Esophagus muscularis mucosa (tissue), 4 donors: Measurements from ENCODE around the gene ASPSCR1. TPM values are rescaled to one million over a fixed set of nuclear protein-coding genes. Genes with fewer than 3 reads are reported as not detected.

Experiments used
- DNase-seq: peaks from one replicate; pipeline ENCODE4 v3.0.0-alpha.2; 2017; ENCODE audit errors: extremely low spot score
- H3K27ac ChIP-seq, 4 donors: fragments of 200-600 bp; sonication (generic); replicated peaks in 1 of 4; 1 replicate in 3 of 4; 2 replicates in 1 of 4; pipeline ENCODE4 v1.5.1; 2016 to 2019; ENCODE audit warnings: mild to moderate bottlenecking in 1 of 4
- H3K27me3 ChIP-seq, 4 donors: fragments of 200-600 bp; sonication (generic); one replicate each; pipeline versions ENCODE4 v1.5.1 to v1.6.0; 2016 to 2019
- H3K36me3 ChIP-seq, 4 donors: fragments of 200-600 bp; sonication (generic); one replicate each; pipeline ENCODE4 v1.5.1; 2016 to 2019
- H3K4me1 ChIP-seq, 4 donors: fragments of 200-600 bp; sonication (generic); one replicate each; pipeline ENCODE4 v1.5.1; 2016 to 2019
- H3K4me3 ChIP-seq, 4 donors: fragments of 200-600 bp; sonication (generic); 1 replicate in 2 of 4; 2 replicates in 2 of 4; pipeline ENCODE4 v1.5.1; 2016 to 2019; ENCODE audit warnings: mild to moderate bottlenecking in 4 of 4, moderate library complexity in 1 of 4
- H3K9me3 ChIP-seq, 4 donors: fragments of 200-600 bp; sonication (generic); 1 replicate in 3 of 4; 2 replicates in 1 of 4; pipeline ENCODE4 v1.5.1; 2016 to 2019
- EP300 ChIP-seq: sonication (generic); formaldehyde crosslinking; IDR thresholded peaks from one replicate; pipeline ENCODE4 v1.6.1; 2017; ENCODE audit warnings: antibody characterized with exemption
- POLR2A ChIP-seq: fragments of 450-650 bp; IDR thresholded peaks from one replicate; pipeline ENCODE4 v1.6.1; 2017; ENCODE audit warnings: antibody characterized with exemption, moderate library complexity, mild to moderate bottlenecking, low read depth
- POLR2AphosphoS5 ChIP-seq, 2 donors: sonication (generic); formaldehyde crosslinking; IDR thresholded peaks; one replicate each; pipeline ENCODE4 v1.6.1; 2017; ENCODE audit warnings: antibody characterized with exemption in 2 of 2
- WGBS: methylation state at CpG from one replicate; pipeline ENCODE4 v1.1.5; 2018; 5-methylcytosine and 5-hydroxymethylcytosine counted together
- intact Hi-C: fragments of 100-400 bp; cut with DNase I; formaldehyde crosslinking; loops from one replicate; pipeline ENCODE4 v1.15.1; 2023
- total RNA-seq, 4 donors: library from RNA; depleted of rRNA; stranded (reverse); fragments of >200 nt; gene quantifications; one replicate each; pipeline versions ENCODE4 v1.1.0 to v1.2.1, GENCODE V29; 2016
- TF ChIP-seq, protein P1 (sequence below), 3 experiments: fragments of 200-600 bp in 2 of 3; fragments of 450-650 bp in 1 of 3; sonication (generic) in 2 of 3; IDR thresholded peaks; one replicate each; pipeline ENCODE4 v1.5.1; 2017 to 2019; ENCODE audit warnings: antibody characterized with exemption in 3 of 3, mild to moderate bottlenecking in 2 of 3, moderate library complexity in 1 of 3

ASPSCR1 gene
- total RNA-seq, 4 donors from 2014 or later = 15.9 to 18.4 (median 17.3) TPM

DNA sequence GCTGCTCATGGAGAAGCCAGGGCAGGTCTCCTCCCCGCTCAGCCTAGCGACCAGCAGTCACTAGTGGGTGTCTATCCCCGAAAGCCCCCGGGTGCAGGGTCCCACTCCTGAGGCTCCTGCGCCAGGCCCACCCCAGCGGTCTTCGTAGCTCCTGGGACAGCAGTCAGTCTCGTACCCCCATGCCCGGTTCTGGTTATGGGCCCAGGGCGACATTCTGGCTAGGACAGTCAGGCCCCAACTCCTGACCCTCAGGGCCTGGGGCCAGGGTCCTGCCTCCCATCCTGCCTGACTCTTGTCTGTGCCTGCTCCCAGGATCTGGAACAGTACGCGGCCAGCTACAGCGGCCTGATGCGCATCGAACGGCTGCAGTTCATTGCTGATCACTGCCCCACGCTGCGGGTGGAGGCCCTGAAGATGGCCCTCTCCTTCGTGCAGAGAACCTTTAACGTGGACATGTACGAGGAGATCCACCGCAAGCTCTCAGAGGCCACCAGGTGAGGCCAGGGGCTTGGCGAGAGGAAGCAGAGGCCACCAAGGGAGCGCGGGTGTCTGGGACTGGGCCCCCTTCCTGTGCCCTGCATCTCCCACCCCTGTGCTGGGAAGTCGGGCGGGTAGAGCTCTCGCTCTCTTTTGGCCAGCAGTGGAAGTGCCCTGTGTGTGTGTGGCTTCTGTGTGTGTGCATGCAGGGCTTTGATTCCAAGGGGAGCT is 76.3 kb downstream of the ASPSCR1 start:
- intact Hi-C loops = no loop called here
- 77% methylated on average over 8 of the region's 28 CpGs for WGBS
- no peak for DNase-seq
- Histone ChIP-seq H3K4me3 (peak overlapping the region in 1 of 4 donors; percentile 88), H3K36me3 (peaks cover 42 to 74% (median 69%) of the 10 kb centered on the region in 4 donors), H3K27ac (no peak overlapping the region), H3K4me1 (peaks cover 24 to 57% (median 43%) of the 10 kb centered on the region in 4 donors), H3K9me3 (no peaks in the 10 kb centered on the region), H3K27me3 (no peaks in the 10 kb centered on the region)
- TF ChIP-seq EP300 = no peak
- TF ChIP-seq, protein P1, sequence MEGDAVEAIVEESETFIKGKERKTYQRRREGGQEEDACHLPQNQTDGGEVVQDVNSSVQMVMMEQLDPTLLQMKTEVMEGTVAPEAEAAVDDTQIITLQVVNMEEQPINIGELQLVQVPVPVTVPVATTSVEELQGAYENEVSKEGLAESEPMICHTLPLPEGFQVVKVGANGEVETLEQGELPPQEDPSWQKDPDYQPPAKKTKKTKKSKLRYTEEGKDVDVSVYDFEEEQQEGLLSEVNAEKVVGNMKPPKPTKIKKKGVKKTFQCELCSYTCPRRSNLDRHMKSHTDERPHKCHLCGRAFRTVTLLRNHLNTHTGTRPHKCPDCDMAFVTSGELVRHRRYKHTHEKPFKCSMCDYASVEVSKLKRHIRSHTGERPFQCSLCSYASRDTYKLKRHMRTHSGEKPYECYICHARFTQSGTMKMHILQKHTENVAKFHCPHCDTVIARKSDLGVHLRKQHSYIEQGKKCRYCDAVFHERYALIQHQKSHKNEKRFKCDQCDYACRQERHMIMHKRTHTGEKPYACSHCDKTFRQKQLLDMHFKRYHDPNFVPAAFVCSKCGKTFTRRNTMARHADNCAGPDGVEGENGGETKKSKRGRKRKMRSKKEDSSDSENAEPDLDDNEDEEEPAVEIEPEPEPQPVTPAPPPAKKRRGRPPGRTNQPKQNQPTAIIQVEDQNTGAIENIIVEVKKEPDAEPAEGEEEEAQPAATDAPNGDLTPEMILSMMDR (IDR thresholded peaks at IDR 0.05) = no peak

DNA sequence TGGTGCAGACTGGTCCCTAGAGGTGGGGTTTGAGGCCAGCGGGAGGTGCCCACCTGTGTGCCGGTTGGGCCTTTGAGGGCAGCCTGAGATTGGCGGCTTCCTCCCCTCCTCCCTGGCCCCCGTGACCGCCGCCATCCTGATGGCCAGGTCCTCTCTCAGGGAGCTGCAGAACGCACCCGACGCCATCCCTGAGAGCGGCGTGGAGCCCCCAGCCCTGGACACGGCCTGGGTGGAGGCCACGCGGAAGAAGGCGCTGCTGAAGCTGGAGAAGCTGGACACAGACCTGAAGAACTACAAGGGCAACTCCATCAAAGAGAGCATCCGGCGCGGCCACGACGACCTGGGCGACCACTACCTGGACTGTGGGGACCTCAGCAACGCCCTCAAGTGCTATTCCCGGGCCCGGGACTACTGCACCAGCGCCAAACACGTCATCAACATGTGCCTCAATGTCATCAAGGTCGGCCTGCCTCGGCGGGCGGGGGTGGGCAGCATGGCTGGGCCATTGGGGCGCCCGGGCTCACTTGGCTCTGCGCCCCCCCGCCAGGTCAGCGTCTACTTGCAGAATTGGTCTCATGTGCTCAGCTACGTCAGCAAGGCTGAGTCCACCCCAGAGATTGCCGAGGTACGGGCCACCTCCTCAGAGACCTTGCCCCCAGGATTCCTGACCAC is 77.1 kb downstream of the ASPSCR1 start:
- DNase-seq = no peak
- TF ChIP-seq, protein P1 (IDR thresholded peaks at IDR 0.05) = no peak
- TF ChIP-seq POLR2AphosphoS5 (IDR thresholded peaks at IDR 0.05) (no peak), EP300 (no peak), POLR2A (no peak)
- peaks cover 24 to 49% (median 38%) of the 10 kb centered on the region in 4 donors for H3K4me1 ChIP-seq
- H3K27me3 ChIP-seq = no peaks in the 10 kb centered on the region
- H3K9me3 ChIP-seq = no peaks in the 10 kb centered on the region
- WGBS = 84% methylated on average over 23 of the region's 38 CpGs
- H3K4me3 ChIP-seq = no peak overlapping the region
- no peak overlapping the region for H3K27ac ChIP-seq
- intact Hi-C loops = no loop called here
- H3K36me3 ChIP-seq = peaks cover 46 to 74% (median 69%) of the 10 kb centered on the region in 4 donors

DNA sequence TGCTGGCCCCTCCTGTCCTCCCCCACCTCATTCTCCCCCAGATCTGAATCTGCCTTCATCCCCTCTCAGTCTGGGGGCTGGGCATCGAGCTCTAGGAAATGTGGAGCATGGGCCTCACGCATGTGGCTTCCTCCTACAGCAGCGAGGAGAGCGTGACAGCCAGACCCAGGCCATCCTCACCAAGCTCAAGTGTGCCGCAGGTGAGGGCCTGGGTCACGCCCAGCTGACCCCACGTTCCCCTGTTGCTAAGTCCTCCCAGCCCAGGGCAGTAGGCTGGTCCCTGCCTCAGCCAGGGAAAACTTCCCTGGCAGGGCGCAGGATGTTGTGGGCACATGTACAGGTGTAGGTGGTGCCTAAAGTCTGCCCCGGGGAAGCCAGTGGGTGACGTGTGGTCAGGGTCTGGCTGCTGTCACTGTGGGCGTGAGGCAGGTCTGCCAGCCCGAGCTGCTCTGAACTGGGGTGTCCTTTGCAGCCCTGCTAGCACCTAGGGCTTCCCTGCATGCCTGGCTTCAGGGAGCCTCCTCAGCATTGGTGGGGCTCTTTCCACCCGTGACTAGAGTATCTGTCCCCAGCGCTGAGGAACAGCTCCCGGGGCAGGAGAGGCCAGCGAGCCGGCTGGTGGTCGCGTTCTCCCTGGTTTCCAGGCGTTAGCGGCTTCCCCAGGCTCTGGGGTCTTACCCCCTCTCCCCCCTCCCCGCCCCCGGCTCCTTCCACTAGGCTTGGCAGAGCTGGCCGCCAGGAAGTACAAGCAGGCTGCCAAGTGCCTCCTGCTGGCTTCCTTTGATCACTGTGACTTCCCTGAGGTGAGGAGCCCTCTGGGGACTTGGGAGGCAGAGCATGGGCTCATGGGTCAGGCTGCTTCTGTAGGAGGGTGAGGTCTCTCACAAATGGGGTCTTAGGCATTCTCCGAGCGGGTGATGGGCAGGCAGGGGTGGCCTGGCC is 77.9 kb downstream of the ASPSCR1 start:
- Histone ChIP-seq H3K9me3 (no peaks in the 10 kb centered on the region), H3K36me3 (peaks cover 48 to 74% (median 70%) of the 10 kb centered on the region in 4 donors), H3K4me3 (no peak overlapping the region), H3K27me3 (no peaks in the 10 kb centered on the region), H3K4me1 (peaks cover 21 to 41% (median 30%) of the 10 kb centered on the region in 4 donors), H3K27ac (no peak overlapping the region)
- intact Hi-C loops = no loop called here
- TF ChIP-seq, protein P1 (IDR thresholded peaks at IDR 0.05) = no peak
- TF ChIP-seq POLR2AphosphoS5 (IDR thresholded peaks at IDR 0.05) (no peak), POLR2A (no peak)
- 83% methylated on average over 18 of the region's 26 CpGs for WGBS
- no peak for DNase-seq

DNA sequence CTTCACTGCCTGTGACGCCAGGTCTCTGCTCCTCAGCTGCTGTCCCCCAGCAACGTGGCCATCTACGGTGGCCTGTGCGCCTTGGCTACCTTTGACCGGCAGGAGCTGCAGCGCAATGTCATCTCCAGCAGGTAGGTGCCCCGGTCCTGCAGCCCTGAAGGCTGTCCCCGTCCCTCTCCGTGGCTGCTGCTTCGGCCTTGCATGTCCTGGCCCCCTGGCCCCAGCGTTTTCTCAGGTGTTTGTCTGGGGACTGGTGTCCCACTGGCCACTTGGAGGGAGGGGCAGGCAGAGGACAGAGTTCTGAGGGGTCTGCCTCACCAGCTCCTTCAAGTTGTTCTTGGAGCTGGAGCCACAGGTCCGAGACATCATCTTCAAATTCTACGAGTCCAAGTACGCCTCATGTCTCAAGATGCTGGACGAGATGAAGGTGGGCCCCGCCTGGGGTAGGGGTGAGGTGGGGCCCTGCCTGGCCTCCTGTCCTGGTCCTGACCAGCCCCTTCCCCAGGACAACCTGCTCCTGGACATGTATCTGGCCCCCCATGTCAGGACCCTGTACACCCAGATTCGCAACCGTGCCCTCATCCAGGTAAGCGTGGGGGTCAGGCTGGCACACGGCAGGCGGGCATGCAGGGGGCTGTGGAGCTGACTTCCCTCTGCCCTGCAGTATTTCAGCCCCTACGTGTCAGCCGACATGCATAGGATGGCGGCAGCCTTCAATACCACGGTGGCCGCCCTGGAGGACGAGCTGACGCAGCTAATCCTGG is 78.7 kb downstream of the ASPSCR1 start:
- 91% methylated on average over 14 of the region's 28 CpGs for WGBS
- Histone ChIP-seq H3K27me3 (no peaks in the 10 kb centered on the region), H3K36me3 (peaks cover 50 to 80% (median 79%) of the 10 kb centered on the region in 4 donors), H3K27ac (no peak overlapping the region), H3K4me1 (peaks cover 14 to 33% (median 21%) of the 10 kb centered on the region in 4 donors), H3K4me3 (no peak overlapping the region), H3K9me3 (no peaks in the 10 kb centered on the region)
- TF ChIP-seq POLR2A (no peak), EP300 (no peak), POLR2AphosphoS5 (IDR thresholded peaks at IDR 0.05) (no peak)
- TF ChIP-seq, protein P1 (IDR thresholded peaks at IDR 0.05) = no peak
- DNase-seq = no peak
- intact Hi-C loops = no loop called here
